Muscle layer of duodenum (tissue), 2 donors: ENCODE data around the gene DIRAS3.

Experiments used
- H3K27ac ChIP-seq: one replicate; pipeline ENCODE4 v1.7.0; 2013; ENCODE audit warnings: mild to moderate bottlenecking, low read length
- H3K27me3 ChIP-seq: one replicate; pipeline ENCODE4 v1.7.0; 2013; ENCODE audit warnings: low read depth, mild to moderate bottlenecking, control low read depth, low read length
- H3K36me3 ChIP-seq, 2 donors: one replicate each; pipeline ENCODE4 v1.7.0; 2013; ENCODE audit warnings: low read length in 2 of 2, control low read depth in 1 of 2, mild to moderate bottlenecking in 1 of 2; ENCODE audit not compliant: insufficient read depth in 2 of 2, control insufficient read depth in 1 of 2
- H3K4me1 ChIP-seq, 2 donors: one replicate each; pipeline ENCODE4 v1.7.0; 2013; ENCODE audit warnings: low read length in 2 of 2, mild to moderate bottlenecking in 2 of 2, control low read depth in 1 of 2, moderate library complexity in 1 of 2; ENCODE audit not compliant: insufficient read depth in 2 of 2, control insufficient read depth in 1 of 2
- H3K4me3 ChIP-seq, 2 donors: one replicate each; pipeline ENCODE4 v1.7.0; 2013; ENCODE audit warnings: low read length in 2 of 2, low read depth in 1 of 2, mild to moderate bottlenecking in 1 of 2
- H3K9me3 ChIP-seq, 2 donors: one replicate each; pipeline ENCODE4 v1.7.0; 2013; ENCODE audit warnings: low read length in 2 of 2, control low read depth in 1 of 2, mild to moderate bottlenecking in 1 of 2; ENCODE audit not compliant: control insufficient read depth in 1 of 2
- donor health status: healthy.

DIRAS3 gene

DNA sequence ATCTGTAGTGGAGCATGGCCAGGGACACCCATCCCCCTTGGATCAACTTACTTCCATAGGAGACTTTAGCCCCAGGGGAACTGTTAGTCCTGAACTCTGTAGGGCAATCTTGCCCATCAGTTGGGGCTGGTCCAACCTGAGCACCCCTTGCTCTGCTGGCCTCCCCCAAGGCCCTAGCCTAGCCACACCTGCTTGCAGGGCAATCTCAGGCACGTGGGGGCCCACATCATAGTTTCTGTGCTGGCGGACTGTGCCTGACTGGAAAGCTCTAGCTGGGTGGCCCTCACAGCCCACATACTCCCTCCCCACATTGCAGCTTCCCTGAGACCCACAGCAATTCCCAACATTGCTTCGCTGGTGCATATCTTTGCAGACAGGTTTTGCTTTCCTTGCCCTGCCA lies 6.6 kb upstream of the DIRAS3 start:
- H3K27ac ChIP-seq: no peak overlapping the region
- no peaks in the 10 kb centered on the region for H3K4me1 ChIP-seq
- peaks cover 0 to 2% of the 10 kb centered on the region in 2 donors for H3K9me3 ChIP-seq

GRCh38 chr1:68051475-68051874 lies 1.0 kb upstream of the DIRAS3 start:
- Histone ChIP-seq H3K4me3 (peak overlapping the region; percentile 35 to 53), H3K27ac (no peak overlapping the region), H3K36me3 (peaks cover 0 to 7% of the 10 kb centered on the region in 2 donors), H3K9me3 (no peaks in the 10 kb centered on the region), H3K4me1 (no peaks in the 10 kb centered on the region), H3K27me3 (no peaks in the 10 kb centered on the region)

More for the DNA sequence above, 6.6 kb upstream of the DIRAS3 start:
- Histone ChIP-seq H3K4me3 (no peak overlapping the region), H3K27me3 (no peaks in the 10 kb centered on the region), H3K36me3 (no peaks in the 10 kb centered on the region)

- no peak overlapping the region for H3K27ac ChIP-seq
- H3K9me3 ChIP-seq: no peaks in the 10 kb centered on the region
- H3K4me3 ChIP-seq: no peak overlapping the region
- no peaks in the 10 kb centered on the region for H3K4me1 ChIP-seq
- H3K27me3 ChIP-seq: no peaks in the 10 kb centered on the region
- peaks cover 0 to 9% of the 10 kb centered on the region in 2 donors for H3K36me3 ChIP-seq
Measured at GRCh38 chr1:68047659-68048026, 2.8 kb downstream of the DIRAS3 start.

DNA sequence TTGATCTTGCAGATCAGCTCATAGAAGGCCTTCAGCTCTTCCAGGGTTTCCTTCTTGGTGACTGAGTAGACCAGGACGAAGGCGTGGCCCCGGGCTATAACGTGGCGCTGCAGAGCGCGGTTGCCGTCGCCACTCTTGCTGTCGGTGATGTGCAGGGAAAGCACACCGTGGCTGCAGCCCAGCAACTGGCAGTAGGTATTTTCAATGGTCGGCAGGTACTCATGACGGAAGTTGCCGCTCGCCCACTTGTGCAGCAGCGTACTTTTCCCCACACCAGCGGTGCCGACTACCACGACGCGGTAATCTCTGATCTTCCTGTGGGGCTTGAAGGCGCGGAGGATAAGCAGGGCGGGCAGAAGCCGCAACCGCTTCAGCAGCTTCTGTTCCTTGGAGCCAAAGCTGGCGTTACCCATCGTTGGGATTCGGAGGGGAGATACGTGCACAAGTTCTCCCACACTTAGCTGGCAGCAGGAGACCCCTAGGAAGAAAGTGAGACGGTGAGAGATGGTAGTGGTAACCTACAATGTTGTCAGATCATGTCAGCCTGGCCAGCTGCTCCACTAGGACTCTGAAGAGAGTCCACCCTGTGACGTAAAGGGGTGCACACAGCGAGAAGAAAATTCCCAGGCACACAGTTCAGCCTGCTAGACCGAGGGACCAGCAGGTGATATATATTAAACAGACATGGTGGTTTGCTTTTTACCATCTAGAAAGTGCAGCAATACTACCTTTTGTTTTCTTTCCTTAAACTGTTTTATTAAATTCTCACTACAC lies 3.4 kb downstream of the DIRAS3 start:
- Histone ChIP-seq H3K27me3 (no peaks in the 10 kb centered on the region), H3K36me3 (peaks cover 0 to 9% of the 10 kb centered on the region in 2 donors), H3K4me3 (no peak overlapping the region), H3K27ac (no peak overlapping the region), H3K4me1 (no peaks in the 10 kb centered on the region), H3K9me3 (no peaks in the 10 kb centered on the region)

DNA sequence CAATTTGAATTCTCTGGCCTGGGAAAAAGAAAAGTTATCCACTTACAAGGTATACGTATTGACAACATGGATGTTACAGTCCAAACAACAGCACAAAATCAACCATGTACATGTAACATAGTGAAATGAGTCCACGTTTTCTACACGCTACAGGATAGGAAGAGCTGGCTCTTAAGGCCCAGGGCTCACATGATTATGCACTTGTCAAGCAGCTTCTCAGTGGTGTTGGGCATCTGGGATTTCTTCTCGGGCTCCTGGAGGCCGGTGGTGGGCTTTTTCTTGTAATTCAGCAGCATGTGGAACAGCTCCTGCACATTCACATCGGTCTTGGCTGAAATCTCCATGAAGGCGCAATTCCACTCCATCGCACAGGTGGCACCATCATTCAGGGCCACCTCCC lies 4.0 kb downstream of the DIRAS3 start:
- H3K9me3 ChIP-seq: no peaks in the 10 kb centered on the region
- H3K27me3 ChIP-seq: no peaks in the 10 kb centered on the region
- peaks cover 0 to 9% of the 10 kb centered on the region in 2 donors for H3K36me3 ChIP-seq

GRCh38 chr1:68045511-68046180 lies 4.8 kb downstream of the DIRAS3 start:
- Histone ChIP-seq H3K4me1 (no peaks in the 10 kb centered on the region), H3K36me3 (peaks cover 0 to 9% of the 10 kb centered on the region in 2 donors), H3K9me3 (no peaks in the 10 kb centered on the region), H3K27me3 (no peaks in the 10 kb centered on the region), H3K4me3 (no peak overlapping the region), H3K27ac (no peak overlapping the region)

More for the DNA sequence above, 4.0 kb downstream of the DIRAS3 start:
- H3K4me3 ChIP-seq: no peak overlapping the region
- H3K4me1 ChIP-seq: no peaks in the 10 kb centered on the region
- H3K27ac ChIP-seq: no peak overlapping the region

- Histone ChIP-seq H3K27me3 (no peaks in the 10 kb centered on the region), H3K4me3 (no peak overlapping the region), H3K36me3 (peaks cover 0 to 9% of the 10 kb centered on the region in 2 donors), H3K27ac (no peak overlapping the region), H3K4me1 (no peaks in the 10 kb centered on the region), H3K9me3 (no peaks in the 10 kb centered on the region)
Measured at GRCh38 chr1:68043443-68044090, 6.9 kb downstream of the DIRAS3 start.

DNA sequence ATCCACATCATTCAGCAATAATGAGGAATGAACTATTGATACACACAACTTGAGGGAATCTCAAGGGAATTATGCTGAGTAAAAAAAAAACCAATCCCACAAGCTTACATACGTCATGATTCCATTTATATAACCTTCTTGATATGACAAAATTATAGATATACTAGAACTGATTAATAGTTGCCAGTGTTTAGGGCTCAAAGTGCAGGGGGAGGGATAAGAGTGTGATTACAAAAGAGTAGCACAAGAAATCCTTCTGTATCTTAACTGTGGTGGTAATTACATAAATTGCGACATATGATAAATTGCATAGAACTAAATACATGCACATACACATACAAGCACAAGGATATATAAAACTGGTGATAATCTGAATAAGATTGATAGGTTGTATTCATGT lies 13.5 kb downstream of the DIRAS3 start:
- Histone ChIP-seq H3K4me3 (no peak overlapping the region), H3K27ac (no peak overlapping the region), H3K9me3 (no peaks in the 10 kb centered on the region), H3K4me1 (no peaks in the 10 kb centered on the region), H3K36me3 (no peaks in the 10 kb centered on the region), H3K27me3 (no peaks in the 10 kb centered on the region)

GRCh38 chr1:68029444-68029843 lies 21.0 kb downstream of the DIRAS3 start:
- no peaks in the 10 kb centered on the region for H3K36me3 ChIP-seq
- no peaks in the 10 kb centered on the region for H3K27me3 ChIP-seq
- no peaks in the 10 kb centered on the region for H3K9me3 ChIP-seq
- no peak overlapping the region for H3K27ac ChIP-seq
- H3K4me1 ChIP-seq: no peaks in the 10 kb centered on the region
- H3K4me3 ChIP-seq: no peak overlapping the region

DNA sequence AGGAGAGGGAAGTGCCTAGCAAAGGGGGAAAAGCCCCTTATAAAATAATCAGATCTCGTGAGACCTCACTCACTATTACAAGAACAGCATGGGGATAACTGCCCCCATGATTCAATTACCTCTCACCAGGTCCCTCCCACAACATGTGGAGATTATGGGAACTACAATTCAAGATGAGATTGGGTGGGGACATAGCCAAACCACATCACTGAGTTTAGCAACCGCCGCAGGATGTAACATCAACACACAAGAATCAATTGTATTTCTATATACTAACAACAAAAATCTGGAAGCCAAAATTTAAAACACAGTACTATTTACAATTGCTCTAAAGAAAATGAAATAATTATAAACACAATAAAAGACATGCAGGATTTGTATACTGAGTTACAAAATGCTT lies 21.9 kb downstream of the DIRAS3 start:
- Histone ChIP-seq H3K27ac (no peak overlapping the region), H3K27me3 (no peaks in the 10 kb centered on the region), H3K4me1 (no peaks in the 10 kb centered on the region), H3K36me3 (no peaks in the 10 kb centered on the region), H3K4me3 (no peak overlapping the region), H3K9me3 (no peaks in the 10 kb centered on the region)

- no peaks in the 10 kb centered on the region for H3K9me3 ChIP-seq
- no peak overlapping the region for H3K27ac ChIP-seq
- H3K4me1 ChIP-seq: no peaks in the 10 kb centered on the region
- H3K36me3 ChIP-seq: no peaks in the 10 kb centered on the region
- no peaks in the 10 kb centered on the region for H3K27me3 ChIP-seq
- H3K4me3 ChIP-seq: no peak overlapping the region
Measured at GRCh38 chr1:68024635-68025338, 25.6 kb downstream of the DIRAS3 start.
